HUDEP-2 (cell line): ENCODE data around the gene ATP6V1C2.
"Not testable (repeated sequence)": the region's sequence is repeated elsewhere in the genome, so short reads cannot be mapped to it uniquely, and the experiment has no call there.

ENCODE experiments used
- DNase-seq, 76 experiments: peaks; one replicate each; lab custom pipeline; 2025; ENCODE audit not compliant: unreplicated experiment in 76 of 76; lab: John Stamatoyannopoulos, UW

Gene ATP6V1C2

DNA sequence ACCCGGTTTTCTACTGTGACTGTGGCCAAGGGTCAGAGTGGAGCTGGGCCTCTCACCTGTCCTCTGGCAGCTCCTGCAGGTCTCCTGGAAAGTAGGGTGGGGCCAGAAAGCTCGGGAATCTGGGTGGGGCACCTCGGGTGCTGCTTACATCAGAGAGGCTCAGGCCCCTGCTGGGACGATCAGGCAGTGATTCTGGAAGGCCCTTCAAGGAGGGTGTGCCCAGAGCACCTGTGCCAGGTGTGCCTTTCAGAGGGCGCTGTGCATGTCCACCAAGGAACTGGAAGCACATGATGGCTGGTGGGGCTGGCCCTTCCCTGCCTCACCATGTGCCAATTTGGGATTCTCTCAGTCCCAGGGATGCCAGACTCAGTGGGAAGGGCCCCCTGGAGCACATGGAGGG is 44.0 kb downstream of the ATP6V1C2 start:
- no peak for DNase-seq

DNA sequence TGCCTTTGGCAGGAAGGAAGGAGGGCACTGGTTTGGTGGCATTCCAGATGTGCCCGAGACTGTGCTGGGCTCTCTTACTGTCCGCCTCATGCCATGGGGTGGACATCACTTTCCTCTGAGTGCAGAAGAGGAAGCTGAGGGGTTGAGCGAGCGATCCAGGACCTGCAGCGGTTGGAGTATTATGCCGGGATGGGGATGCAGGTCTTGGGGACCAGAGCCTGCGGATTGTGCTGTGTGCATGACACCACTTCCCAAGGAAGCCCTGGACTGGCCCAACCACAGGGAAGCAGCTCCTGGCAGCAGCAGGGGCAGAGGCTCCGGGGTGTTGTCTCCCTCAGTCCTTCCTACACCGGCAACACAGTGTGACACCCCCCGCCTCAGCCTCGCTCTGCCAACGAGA is 44.5 kb downstream of the ATP6V1C2 start:
- no peak for DNase-seq

DNA sequence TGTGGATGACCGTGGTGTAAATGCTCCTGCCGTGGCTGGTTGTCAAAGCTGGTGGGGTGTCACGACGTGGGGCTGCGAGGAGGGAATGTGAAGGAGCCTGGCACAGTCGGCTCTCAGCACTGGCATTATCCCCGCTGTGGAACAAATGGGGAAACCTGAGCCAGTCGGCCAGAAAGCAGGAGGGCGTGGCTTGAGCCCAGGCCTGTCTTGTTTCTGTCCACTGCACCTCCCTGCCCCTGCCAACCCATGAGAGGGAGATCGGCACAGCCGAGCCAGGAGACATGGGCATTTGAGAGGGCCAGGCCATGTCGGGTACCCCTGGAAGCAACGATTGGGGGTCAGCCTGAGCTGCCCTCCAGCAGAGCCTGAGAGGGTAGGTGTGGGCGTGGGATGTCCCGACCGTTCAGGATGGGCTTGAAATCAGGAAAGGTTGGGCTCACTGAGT is 46.7 kb downstream of the ATP6V1C2 start:
- no peak for DNase-seq

DNA sequence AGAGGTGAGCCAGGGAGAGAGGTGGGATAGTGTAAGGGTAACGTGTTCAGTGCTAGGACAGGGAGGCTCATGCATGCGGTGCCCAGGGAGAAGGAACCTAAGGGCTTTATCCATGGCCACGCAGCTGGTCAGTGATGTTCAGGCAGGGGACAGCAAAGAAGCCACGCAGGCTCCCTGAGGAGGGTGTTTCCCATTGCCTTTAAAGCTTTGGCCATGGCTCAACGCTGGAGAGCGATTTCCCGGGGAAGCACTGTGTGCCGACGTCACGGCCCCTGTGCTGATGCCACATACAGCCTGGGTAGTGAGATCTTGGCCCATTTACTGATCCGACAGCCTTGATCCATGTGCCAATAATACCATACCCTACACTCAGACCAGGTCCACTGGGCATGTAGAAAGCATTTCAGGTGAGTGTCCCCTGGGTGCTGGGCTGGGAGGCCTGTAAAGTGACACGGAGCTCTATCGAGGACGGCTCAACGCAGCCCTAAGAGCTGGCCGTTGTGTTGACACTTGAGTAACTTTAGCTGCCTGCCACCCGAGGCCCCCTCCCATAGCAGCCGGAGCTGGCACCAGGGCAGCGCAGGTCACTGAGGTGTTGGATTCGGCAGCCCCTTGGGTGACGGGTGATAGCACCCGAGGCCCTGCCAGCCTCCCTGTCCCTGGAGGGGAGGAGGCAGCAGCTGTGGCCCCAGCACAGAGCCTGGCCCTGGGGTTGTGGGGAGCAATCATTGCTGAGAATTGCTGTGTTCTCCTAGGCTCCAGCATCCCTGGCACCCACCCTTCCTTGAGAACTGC is 49.7 kb downstream of the ATP6V1C2 start:
- DNase-seq = no peak

DNA sequence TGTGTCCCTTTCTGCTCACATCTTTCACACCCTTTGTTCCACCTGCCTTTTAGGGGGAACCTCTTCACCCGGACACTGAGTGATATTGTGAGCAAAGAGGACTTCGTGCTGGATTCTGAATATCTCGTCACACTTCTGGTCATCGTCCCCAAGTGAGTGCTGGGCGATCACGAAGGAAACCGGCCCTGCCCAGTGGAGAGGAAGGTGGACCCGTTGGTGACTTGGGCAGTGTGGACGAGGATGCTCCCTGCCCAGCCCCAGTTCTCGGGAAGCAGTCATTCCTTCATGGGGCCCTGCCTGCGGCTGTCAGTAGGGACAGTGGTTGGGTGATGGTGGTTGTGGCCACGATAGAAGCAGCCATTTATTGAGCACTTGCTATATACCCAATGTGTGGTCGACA is 50.4 kb downstream of the ATP6V1C2 start:
- DNase-seq = no peak

DNA sequence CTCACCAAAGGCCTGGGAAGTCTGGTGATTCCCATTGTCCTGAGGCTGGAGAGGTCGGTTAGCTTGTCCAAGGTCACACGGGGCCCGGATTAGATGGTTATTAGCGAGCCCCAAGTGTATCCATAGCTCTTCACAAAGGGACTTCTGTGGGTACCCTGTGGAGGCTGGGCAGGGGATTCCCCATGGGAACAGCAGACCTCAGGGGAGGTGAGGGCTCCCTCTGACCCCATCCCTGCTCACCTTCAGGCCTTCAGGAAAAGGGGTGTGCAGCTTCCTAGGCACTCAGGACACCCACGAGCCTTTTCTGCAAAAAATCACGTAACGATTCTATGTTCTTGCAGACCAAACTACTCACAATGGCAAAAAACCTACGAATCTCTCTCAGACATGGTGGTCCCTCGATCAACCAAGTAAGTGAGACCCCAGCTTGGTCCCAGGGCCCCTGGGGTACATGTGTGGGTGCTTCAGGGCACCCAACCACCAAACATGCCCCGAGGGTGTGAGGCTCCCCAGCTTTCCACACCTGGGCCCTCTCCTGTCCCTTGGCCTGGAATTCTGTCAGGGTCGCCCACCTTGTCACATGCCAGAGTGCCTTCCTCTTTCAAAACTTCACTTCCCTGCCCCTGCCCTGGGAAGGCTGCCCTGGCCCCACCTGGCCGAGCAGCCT is 50.9 kb downstream of the ATP6V1C2 start:
- no peak for DNase-seq

DNA sequence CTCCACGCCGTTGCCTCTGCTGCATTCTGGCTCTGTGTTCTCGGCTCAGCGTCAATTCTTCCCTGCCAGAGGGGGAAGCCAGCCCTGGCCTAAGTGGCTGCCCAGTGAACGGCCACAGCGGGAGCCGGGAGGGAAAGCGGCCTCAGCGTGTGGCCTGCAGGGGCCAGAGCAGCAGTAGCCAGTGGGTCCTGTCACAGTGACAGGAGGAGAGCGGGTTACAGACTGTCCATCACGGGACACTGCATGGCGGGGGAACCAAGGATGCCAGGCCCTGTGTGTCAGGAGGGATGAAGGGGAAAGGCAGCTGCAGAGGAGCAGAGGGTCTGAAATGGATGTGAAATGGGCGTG is 51.4 kb downstream of the ATP6V1C2 start:
- no peak for DNase-seq

DNA sequence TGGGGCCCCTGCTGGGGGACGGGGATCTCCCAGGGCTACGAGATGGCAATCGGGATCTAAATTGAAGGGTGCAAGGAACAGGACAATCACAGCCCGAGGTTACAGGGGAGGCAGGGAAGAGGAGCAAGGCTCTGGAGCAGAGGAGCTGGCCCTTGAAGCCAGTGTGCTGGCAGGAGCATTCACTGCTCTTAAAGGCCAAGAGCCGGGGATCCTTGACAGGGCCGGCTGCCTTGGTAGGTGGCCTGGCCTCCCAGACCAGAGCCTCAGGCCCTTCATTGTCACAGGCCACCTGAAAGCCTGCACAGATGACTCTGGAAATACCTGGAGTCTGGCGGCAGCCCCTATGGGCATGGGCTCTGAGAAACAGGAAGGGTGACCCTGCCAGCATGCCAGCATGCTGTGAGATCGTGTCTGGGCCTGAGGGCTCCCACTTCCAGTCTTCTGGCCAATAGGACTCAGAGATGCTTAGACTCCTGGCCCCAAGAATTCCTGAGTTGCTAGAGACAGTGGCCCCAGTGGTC is 52.5 kb downstream of the ATP6V1C2 start:
- DNase-seq = no peak

DNA sequence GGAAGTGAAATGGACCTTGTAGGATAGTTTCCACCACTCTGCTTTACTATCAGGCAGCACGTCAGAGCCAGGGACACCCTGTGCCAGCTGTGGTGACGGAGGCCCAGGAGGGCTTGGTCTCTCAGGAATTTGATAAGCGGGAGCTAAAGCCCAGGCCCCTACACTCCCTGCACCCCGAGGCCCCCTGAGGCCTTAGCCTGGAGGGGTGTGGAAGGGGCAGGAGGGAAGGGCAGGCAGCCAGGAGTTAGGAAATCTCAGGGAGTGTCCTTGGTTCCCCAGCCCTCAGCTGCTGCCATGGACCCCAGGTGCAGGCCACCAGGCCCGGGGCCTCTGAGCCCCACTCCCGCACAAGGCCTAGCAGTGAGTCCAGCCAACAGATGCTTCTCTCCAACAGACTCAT is 53.0 kb downstream of the ATP6V1C2 start:
- DNase-seq = no peak

DNA sequence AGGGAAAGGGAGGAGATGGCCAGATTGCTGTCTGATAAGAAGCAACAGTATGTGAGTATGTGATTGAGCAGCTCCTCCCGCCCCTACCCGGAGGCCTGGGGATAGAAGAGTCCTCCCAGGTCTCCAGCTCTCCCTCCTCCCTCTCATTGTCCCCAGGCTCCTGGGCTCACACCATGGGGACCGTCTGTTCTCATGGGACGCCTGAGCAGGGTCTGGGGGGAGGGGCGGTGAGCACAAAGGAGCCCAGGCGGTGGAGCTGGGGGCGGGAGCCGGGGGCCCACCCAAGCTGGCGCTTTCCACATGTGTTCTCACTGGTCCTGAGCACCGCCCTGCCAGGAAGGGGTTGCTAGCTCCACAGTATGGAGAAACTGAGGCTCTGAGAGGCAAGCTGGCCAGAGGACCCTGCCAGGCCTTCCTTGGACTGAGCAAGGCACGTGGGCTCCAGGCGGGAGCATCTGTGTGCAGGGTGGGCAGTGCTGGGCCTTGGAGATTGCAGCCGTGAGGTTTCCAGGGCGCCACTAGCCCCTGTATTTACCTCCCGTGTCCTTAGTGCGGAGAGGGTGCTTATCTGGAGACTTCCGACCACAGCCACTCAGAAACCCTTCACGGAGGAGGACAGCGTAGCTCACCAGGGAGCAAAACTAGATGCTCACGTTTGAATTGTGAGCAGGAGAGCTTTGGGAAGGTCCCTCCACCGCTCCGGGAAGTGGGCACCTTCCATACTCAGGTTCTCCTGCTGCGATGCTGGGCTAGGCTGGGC is 53.8 kb downstream of the ATP6V1C2 start:
- DNase-seq = no peak

DNA sequence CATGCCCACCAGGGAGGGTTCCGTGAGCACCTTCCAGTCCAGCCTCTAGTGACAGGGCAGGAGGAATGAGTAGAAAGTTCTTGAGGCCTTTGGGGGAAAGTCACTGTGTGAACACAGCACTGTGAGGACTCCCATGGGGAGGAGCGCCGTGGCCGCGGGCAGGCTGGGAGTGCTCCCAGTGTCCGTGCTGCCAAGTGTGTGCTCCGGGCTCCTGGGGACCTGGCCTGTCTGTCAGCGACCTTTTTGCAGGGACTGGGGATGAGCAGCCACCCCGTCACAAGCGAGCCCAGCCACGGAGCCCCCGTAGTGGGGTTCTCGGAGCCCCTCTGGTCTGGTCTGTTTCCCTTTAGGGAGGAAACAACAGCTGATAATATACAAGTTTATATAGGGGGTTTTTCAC is 54.4 kb downstream of the ATP6V1C2 start:
- DNase-seq = no peak

DNA sequence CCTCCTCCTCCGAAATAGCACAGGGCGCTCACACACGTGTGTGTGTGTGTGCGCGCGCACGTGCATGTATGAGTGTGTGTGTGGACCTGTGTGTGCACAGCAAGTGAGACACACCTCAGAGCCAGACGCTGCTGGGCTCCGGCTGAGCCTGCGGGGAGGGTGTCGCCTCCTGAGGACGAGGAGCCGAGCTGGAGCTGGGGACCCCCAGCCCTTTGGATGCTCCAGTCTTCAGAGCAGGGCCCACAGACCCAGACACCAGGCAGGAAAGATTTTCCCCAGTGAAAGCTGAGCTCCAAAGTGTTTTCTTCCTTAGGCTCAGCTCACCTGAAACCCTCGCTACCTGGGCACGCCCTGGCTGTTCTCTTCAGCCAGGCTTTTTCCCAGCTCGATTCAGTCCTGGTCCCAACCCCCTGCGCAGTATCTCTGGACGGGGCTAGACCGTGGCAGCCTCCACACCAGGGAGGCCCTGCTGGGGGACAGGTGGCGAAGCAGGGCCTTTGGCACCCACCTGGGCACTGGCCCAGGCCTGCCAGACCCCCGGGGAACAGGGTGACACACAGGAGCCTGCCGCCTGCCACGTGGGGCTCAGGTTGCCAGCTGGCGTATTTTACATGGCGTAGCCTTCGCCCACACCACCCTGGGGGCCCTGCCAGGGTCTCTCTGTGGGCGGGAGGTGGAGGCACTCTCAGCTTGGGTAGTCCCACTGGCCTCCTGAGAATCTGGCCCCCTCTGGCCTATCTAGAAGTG is 55.0 kb downstream of the ATP6V1C2 start:
- DNase-seq = no peak

DNA sequence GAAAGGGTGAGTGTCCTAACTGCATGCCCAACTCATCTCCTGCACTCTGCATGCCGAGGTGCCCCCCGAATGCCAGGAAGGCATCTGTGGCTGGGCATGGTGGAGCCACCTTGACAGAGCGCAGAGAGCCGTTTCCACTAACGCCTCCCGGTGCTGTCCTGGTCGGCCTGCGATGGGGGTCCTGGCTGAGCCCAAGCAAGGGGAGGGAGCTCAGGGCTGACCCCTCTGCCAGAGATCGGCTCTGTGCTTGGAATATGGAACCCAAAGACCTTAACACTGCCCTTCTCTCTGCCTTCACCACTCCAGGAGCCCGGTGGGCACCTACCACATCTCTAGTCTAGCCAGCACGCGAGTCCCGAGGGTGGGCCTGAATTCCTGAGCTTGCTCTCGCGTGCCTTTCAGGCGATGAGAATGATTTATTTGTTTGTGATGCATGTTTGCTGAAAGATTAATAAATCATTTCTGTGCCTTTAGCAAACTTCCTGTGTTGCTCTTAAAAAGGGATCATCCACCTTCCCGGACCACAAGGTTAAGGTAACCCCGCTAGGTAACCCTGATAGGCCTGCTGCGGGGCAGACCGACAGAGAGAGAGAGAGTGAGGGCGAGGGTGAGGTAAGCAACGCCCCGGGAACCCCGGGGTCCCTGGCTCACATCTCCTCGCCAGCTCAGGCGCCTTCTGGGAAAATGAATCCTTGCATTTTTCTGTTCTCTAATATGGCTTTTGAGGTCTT is 55.8 kb downstream of the ATP6V1C2 start:
- no peak for DNase-seq

DNA sequence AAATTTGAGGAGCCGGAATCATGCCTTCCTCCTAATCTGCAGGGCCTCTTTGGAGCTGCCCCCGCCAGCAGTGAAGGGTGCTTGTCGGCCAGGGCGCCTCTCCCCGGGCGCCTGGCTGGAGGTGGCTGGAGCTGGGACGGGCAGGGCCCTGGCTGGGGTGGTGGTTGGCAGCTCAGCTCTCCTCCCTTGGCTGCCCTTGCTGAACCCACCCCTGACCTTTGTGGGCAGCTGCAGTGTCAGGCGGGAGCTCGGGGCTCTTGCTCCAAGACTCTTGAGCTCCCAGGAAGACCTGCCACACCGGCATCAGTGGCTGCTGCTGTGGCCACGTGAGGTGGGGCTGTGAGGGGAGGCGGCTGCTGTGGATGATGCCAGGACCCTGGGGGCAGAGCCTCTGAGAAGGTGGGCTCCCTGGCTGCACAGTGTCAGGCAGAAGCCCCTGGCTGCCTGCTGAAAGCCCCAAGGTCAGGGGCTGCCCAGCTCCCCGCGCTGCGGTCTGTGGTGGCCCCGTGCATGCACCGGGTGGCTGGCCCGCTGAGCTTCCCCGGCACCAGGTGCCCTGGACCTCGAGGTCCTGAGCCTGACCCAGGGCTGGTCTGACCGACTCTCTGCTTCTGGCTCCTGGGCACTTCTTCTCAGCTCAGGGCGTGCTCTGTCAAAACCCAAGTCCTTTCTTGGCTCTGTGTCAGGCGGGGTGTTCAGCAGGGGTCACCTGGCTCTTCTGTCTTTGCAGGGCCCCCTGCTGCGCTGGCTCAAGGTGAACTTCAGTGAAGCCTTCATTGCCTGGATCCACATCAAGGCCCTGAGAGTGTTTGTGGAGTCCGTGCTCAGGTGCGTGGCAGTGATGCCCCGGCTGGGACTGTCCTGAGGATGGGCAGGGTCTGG is 56.7 kb downstream of the ATP6V1C2 start:
- DNase-seq = no peak

DNA sequence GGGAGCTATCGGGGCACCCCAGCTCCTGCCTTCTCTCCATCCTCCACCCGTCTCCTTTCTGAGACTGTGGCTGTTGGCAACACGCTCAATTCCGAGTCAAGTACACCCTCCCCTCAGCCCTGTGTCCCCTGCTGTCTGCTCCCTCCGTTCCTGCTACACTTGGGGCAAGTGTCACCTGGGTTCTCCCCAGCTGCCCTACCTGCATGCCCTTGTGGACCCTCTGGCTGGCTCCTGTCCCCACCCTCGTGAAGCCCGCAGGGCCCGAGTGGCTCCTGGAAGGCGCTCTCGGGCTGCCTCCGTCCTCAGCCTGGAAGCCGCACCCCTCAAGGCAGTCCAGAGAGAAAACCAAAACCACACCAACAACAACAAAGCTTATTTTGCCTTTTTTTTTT is 57.3 kb downstream of the ATP6V1C2 start:
- no peak for DNase-seq

DNA sequence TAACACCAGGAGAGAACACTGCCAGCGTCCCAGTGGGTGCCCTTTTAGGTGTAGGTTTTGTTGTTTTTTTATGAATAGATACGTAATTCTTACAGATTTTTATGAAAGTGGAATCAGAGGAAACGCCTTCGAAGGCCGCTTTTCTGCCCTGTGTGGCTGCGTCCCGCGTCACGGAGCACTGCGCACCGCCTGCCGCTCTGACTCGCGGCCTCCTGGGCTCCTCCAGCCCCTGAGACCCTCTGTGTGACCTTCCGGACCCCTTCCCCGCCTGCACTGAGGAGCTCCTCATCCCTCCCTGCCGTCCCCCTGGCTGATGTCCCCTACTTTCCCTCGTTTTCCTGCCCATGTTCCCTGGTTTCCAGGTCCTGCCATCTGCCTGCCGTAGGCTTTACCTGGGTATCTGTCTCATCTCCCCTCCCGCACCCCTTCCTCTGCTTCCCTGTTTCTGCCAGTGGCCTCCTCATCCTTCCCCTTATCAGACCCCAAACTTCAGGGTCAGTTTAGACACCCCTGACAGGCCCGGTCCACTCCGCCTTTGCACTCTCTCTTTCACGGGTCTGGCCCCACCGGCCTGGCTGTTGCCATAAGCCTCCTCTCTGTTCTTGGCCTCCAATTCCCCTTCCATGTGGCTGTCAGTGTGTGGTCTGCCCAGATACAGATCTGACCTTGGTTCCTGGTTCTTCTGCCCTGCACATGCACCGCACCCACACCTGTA is 58.5 kb downstream of the ATP6V1C2 start:
- no peak for DNase-seq

DNA sequence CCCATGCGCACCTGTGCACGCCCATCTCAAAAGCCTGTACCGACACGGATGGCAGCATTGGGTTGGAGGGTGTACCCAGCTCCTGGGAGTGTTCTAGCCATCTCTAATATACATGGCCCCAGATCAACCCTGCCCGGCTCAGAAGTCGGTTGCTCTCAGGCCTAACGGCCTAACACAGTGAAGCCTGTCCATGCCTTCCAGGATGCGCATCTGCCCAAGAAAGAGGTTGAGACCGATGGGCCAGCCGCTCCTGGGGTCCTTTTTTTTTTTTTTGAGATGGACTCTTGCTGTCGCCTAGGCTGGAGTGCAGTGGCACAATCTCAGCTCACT is 59.0 kb downstream of the ATP6V1C2 start:
- DNase-seq = no peak

DNA sequence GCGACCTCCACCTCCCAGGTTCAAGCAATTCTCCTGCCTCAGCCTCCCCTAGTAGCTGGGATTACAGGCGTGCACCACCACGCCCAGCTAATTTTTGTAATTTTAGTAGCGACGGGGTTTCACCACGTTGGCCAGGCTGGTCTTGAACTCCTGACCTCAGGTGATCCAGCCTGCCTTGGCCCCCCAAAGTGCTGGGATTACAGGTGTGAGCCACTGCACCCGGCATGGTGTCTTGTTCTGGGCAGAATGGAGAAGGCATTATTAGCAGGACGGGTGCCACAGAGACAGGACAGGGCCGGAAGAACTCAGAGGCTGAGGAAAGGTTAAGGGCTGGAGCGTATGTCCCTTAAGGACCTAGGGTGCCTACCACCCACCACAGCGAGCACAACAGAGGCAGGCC is 59.4 kb downstream of the ATP6V1C2 start:
- not testable (repeated sequence) for DNase-seq

DNA sequence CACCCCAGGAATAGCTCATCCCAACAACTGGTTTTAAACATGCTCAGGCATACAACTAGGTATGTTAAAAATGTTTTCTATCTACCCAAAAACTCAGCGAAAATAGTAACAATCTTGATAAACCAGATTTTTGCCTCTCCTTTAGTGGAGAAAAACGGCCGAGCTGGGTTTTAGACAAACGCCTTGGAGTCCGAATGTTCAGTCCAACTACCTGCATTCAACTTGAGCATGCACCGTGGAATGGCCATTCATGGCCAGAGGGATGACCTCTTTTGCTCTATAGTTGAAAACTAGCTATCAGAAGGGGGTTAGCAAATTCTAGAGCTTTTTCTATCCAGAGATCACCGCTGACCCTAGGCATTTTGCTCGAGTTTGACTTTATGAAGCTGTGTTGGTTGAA is 60.3 kb downstream of the ATP6V1C2 start:
- DNase-seq = no peak
